ENCODE data around the gene CLN5. TPM values are rescaled to one million over a fixed set of nuclear protein-coding genes. Genes with fewer than 3 reads are reported as not detected.

Gene CLN5
- total RNA-seq, 1 donor from 2014 or later = 15.0 TPM

GRCh38 chr13:76969488-76970365 is 22.2 kb upstream of the CLN5 start:
- DNase-seq (ENCODE audit: extremely low spot score in 2 of 2) = no peak
- Histone ChIP-seq H3K36me3 (no peaks in the 10 kb centered on the region), H3K27me3 (no peaks in the 10 kb centered on the region), H3K9me3 (no peaks in the 10 kb centered on the region), H3K27ac (no peak overlapping the region), H3K4me3 (no peak overlapping the region), H3K4me1 (peaks cover 10% of the 10 kb centered on the region)
- no peak for TF ChIP-seq CTCF (IDR thresholded peaks at IDR 0.05)
- TF ChIP-seq POLR2AphosphoS5 (IDR thresholded peaks at IDR 0.05; ENCODE audit: insufficient read depth in 1 of 2, low read depth in 1 of 2) = no peak
- intact Hi-C loops (cut with DNase I) = no loop called here

GRCh38 chr13:76971215-76971614 is 20.7 kb upstream of the CLN5 start:
- Histone ChIP-seq H3K9me3 (no peaks in the 10 kb centered on the region), H3K27me3 (no peaks in the 10 kb centered on the region), H3K4me3 (no peak overlapping the region), H3K27ac (no peak overlapping the region), H3K4me1 (peaks cover 11% of the 10 kb centered on the region), H3K36me3 (no peaks in the 10 kb centered on the region)
- intact Hi-C loops (cut with DNase I) = no loop called here
- TF ChIP-seq POLR2AphosphoS5 (IDR thresholded peaks at IDR 0.05; ENCODE audit: insufficient read depth in 1 of 2, low read depth in 1 of 2) (no peak), POLR2A (IDR thresholded peaks at IDR 0.05) (no peak), CTCF (IDR thresholded peaks at IDR 0.05) (no peak)
- no peak for DNase-seq (ENCODE audit: extremely low spot score in 2 of 2)

GRCh38 chr13:76971851-76972829 is 19.7 kb upstream of the CLN5 start:
- H3K27ac ChIP-seq = no peak overlapping the region
- intact Hi-C loops (cut with DNase I) = no loop called here
- no peak overlapping the region for H3K4me3 ChIP-seq
- H3K36me3 ChIP-seq = no peaks in the 10 kb centered on the region
- peaks cover 13% of the 10 kb centered on the region for H3K4me1 ChIP-seq
- TF ChIP-seq POLR2AphosphoS5 (IDR thresholded peaks at IDR 0.05; ENCODE audit: insufficient read depth in 1 of 2, low read depth in 1 of 2) = no peak
- no peak for TF ChIP-seq CTCF (IDR thresholded peaks at IDR 0.05)
- TF ChIP-seq POLR2A (IDR thresholded peaks at IDR 0.05) = no peak
- H3K27me3 ChIP-seq = no peaks in the 10 kb centered on the region
- no peaks in the 10 kb centered on the region for H3K9me3 ChIP-seq
- no peak for DNase-seq (ENCODE audit: extremely low spot score in 2 of 2)

- Histone ChIP-seq H3K4me3 (no peak overlapping the region), H3K9me3 (no peaks in the 10 kb centered on the region), H3K4me1 (peaks cover 13% of the 10 kb centered on the region), H3K27me3 (no peaks in the 10 kb centered on the region), H3K27ac (no peak overlapping the region), H3K36me3 (no peaks in the 10 kb centered on the region)
- DNase-seq (ENCODE audit: extremely low spot score in 2 of 2) = no peak
- no peak for TF ChIP-seq POLR2AphosphoS5 (IDR thresholded peaks at IDR 0.05; ENCODE audit: insufficient read depth in 1 of 2, low read depth in 1 of 2)
- TF ChIP-seq CTCF (IDR thresholded peaks at IDR 0.05) = no peak
- TF ChIP-seq POLR2A (IDR thresholded peaks at IDR 0.05) = no peak
- intact Hi-C loops (cut with DNase I) = no loop called here
Measured at GRCh38 chr13:76973920-76974617, 17.8 kb upstream of the CLN5 start.

All from vagina (tissue), 2 donors.